HL-60/S4 treated with phorbol 12-myristate 13-acetate at 8.2 ng/mL for 4 days and 3 days (cell line): ENCODE results near the gene CLEC2B.
"Not testable (repeated sequence)": the region's sequence is repeated elsewhere in the genome, so short reads cannot be mapped to it uniquely, and the experiment has no call there.

Experiments
- in situ Hi-C: fragments of 300-500 bp; cut with MboI; formaldehyde crosslinking; loops from 2 replicates; pipeline ENCODE4 v1.15.0; 2022; ENCODE audit warnings: low sequenced_read_pairs

Gene CLEC2B

GRCh38 chr12:9869307-9870161, at the start of gene CLEC2B:
Gene CLEC2B, minus strand, starts transcription at chr12:9869354.
- in situ Hi-C loops = no loop called here

- in situ Hi-C loops = no loop called here
Observed at GRCh38 chr12:9911708-9912107, 42.6 kb upstream of the CLEC2B start.

- in situ Hi-C loops = no loop called here
Observed at GRCh38 chr12:9910716-9911421, 41.7 kb upstream of the CLEC2B start.

- in situ Hi-C loops = no loop called here
Observed at GRCh38 chr12:9909724-9910123, 40.6 kb upstream of the CLEC2B start.

GRCh38 chr12:9908350-9908749, 39.2 kb upstream of the CLEC2B start:
- in situ Hi-C loops = no loop called here

- in situ Hi-C loops = no loop called here
Observed at GRCh38 chr12:9907769-9908168, 38.6 kb upstream of the CLEC2B start.

- in situ Hi-C loops = no loop called here
Observed at GRCh38 chr12:9906873-9907272, 37.7 kb upstream of the CLEC2B start.

- in situ Hi-C loops = no loop called here
Observed at GRCh38 chr12:9902539-9903228, 33.5 kb upstream of the CLEC2B start.

- in situ Hi-C loops = no loop called here
Observed at GRCh38 chr12:9900930-9901329, 31.8 kb upstream of the CLEC2B start.

- in situ Hi-C loops = no loop called here
Observed at GRCh38 chr12:9899209-9899608, 30.1 kb upstream of the CLEC2B start.

- in situ Hi-C loops = no loop called here
Observed at GRCh38 chr12:9897535-9897934, 28.4 kb upstream of the CLEC2B start.

- in situ Hi-C loops = no loop called here
Observed at GRCh38 chr12:9895215-9895971, 26.2 kb upstream of the CLEC2B start.

- in situ Hi-C loops = no loop called here
Observed at GRCh38 chr12:9888665-9889273, 19.6 kb upstream of the CLEC2B start.

- in situ Hi-C loops = no loop called here
Observed at GRCh38 chr12:9883175-9883574, 14.0 kb upstream of the CLEC2B start.

- in situ Hi-C loops = no loop called here
Observed at GRCh38 chr12:9881988-9882387, 12.8 kb upstream of the CLEC2B start.

GRCh38 chr12:9881246-9881645, 12.1 kb upstream of the CLEC2B start, which contains the start of gene KLRF2:
Gene KLRF2, plus strand, starts transcription at chr12:9881489. Its CDS starts 107 bp downstream, at chr12:9881596.
- in situ Hi-C loops = no loop called here

GRCh38 chr12:9880532-9881078, 11.5 kb upstream of the CLEC2B start:
- in situ Hi-C loops = no loop called here

- in situ Hi-C loops = not testable (repeated sequence)
Observed at GRCh38 chr12:9876120-9876519, 7.0 kb upstream of the CLEC2B start.

- in situ Hi-C loops = no loop called here
Observed at GRCh38 chr12:9872742-9873141, 3.6 kb upstream of the CLEC2B start.

- in situ Hi-C loops = no loop called here
Observed at GRCh38 chr12:9872162-9872561, 3.0 kb upstream of the CLEC2B start.
